CD4-positive, alpha-beta T cell treated with Interleukin-15 for 4 hours (primary cell): Measurements from ENCODE around the gene MLLT3.
A peak's percentile ranks its signal among the peaks of the same experiment; 100 is the strongest.

ENCODE experiments used
- DNase-seq: peaks from one replicate; pipeline ENCODE4 v3.0.0-alpha.2; 2020; ENCODE audit warnings: low spot score

Gene MLLT3

GRCh38 chr9:20377790-20378189 is 244.5 kb downstream of the MLLT3 start:
- DNase-seq: no peak

GRCh38 chr9:20376731-20377375 is 245.4 kb downstream of the MLLT3 start:
- DNase-seq: no peak

- no peak for DNase-seq
Observed at GRCh38 chr9:20376042-20376441, 246.3 kb downstream of the MLLT3 start.

GRCh38 chr9:20373263-20373662 is 249.0 kb downstream of the MLLT3 start:
- DNase-seq: no peak

- no peak for DNase-seq
Observed at GRCh38 chr9:20369391-20369790, 252.9 kb downstream of the MLLT3 start.

GRCh38 chr9:20367855-20368254 is 254.4 kb downstream of the MLLT3 start:
- no peak for DNase-seq

GRCh38 chr9:20364959-20365358 is 257.3 kb downstream of the MLLT3 start:
- DNase-seq: no peak

- DNase-seq: no peak
Observed at GRCh38 chr9:20363233-20363632, 259.1 kb downstream of the MLLT3 start.

GRCh38 chr9:20361656-20362570 is 260.4 kb downstream of the MLLT3 start:
- DNase-seq: no peak

- DNase-seq: no peak
Observed at GRCh38 chr9:20361229-20361628, 261.1 kb downstream of the MLLT3 start.

GRCh38 chr9:20358207-20358606 is 264.1 kb downstream of the MLLT3 start:
- DNase-seq: peak; percentile 17

GRCh38 chr9:20357037-20357432 is 265.3 kb downstream of the MLLT3 start:
- DNase-seq: no peak

- DNase-seq: peak; percentile 39
Observed at GRCh38 chr9:20356403-20357036, 265.8 kb downstream of the MLLT3 start.

- no peak for DNase-seq
Observed at GRCh38 chr9:20355022-20355421, 267.3 kb downstream of the MLLT3 start.

GRCh38 chr9:20353931-20354652 is 268.2 kb downstream of the MLLT3 start:
- DNase-seq: no peak

GRCh38 chr9:20353524-20353923 is 268.8 kb downstream of the MLLT3 start:
- DNase-seq: no peak

GRCh38 chr9:20352591-20352990 is 269.7 kb downstream of the MLLT3 start:
- no peak for DNase-seq

GRCh38 chr9:20351715-20352114 is 270.6 kb downstream of the MLLT3 start:
- DNase-seq: no peak

- DNase-seq: no peak
Observed at GRCh38 chr9:20349568-20349967, 272.7 kb downstream of the MLLT3 start.

- no peak for DNase-seq
Observed at GRCh38 chr9:20343325-20343724, 279.0 kb downstream of the MLLT3 start.

GRCh38 chr9:20340511-20340861 is 281.8 kb downstream of the MLLT3 start:
- DNase-seq: no peak

- no peak for DNase-seq
Observed at GRCh38 chr9:20335668-20336332, 286.5 kb downstream of the MLLT3 start.
